K562 (cell line): ENCODE measurements around the gene SCYL1. TPM values are rescaled to one million over a fixed set of nuclear protein-coding genes. Genes with fewer than 3 reads are reported as not detected.

ENCODE experiments used
- CBFA2T2 ChIP-seq: fragments of 450-650 bp; conservative IDR thresholded peaks from 2 replicates; pipeline ENCODE4 v1.6.1; 2017; ENCODE audit warnings: mild to moderate bottlenecking
- KLF13 ChIP-seq: fragments of 450-650 bp; IDR thresholded peaks from 2 replicates; pipeline ENCODE4 v1.6.1; 2016; ENCODE audit warnings: missing genetic modification characterization, low read depth, mild to moderate bottlenecking, missing compliant biosample characterization, moderate library complexity, borderline replicate concordance
- MAFK ChIP-seq: IDR thresholded peaks from 2 replicates; pipeline ENCODE4 v1.6.1; 2011; ENCODE audit warnings: low read length, improper control_type of control experiment
- MCM2 ChIP-seq: fragments of 450-650 bp; IDR thresholded peaks from 2 replicates; pipeline ENCODE4 v1.6.1; 2017; ENCODE audit warnings: low read depth, mild to moderate bottlenecking
- NCOA6 ChIP-seq: fragments of 450-650 bp; IDR thresholded peaks from 2 replicates; pipeline ENCODE4 v1.6.1; 2017; ENCODE audit warnings: mild to moderate bottlenecking
- RBM25 ChIP-seq: fragments of 200-400 bp; formaldehyde crosslinking; IDR thresholded peaks from 2 replicates; pipeline ENCODE4 v1.6.1; 2018; ENCODE audit warnings: low read length, low read depth, moderate library complexity; ENCODE audit not compliant: severe bottlenecking
- TBL1XR1 ChIP-seq, 2 experiments: IDR thresholded peaks; 2 replicates each; pipeline ENCODE4 v1.6.1; 2012; ENCODE audit warnings: improper control_type of control experiment in 2 of 2, low read length in 2 of 2, mild to moderate bottlenecking in 1 of 2
- TCF3 ChIP-seq: sonication (generic); formaldehyde crosslinking; IDR thresholded peaks from 2 replicates; pipeline ENCODE4 v1.4.0; 2020; ENCODE audit warnings: mild to moderate bottlenecking, missing genetic modification reagents
- ZNF23 ChIP-seq: fragments of 250-450 bp; sonication (Bioruptor Pico); IDR thresholded peaks from 2 replicates; pipeline ENCODE4 v1.4.0; 2020; ENCODE audit warnings: mild to moderate bottlenecking
- ZNF263 ChIP-seq: sonication (generic); formaldehyde crosslinking; IDR thresholded peaks from 2 replicates; pipeline ENCODE4 v1.8.0; 2022; ENCODE audit warnings: mild to moderate bottlenecking, missing genetic modification reagents, borderline replicate concordance
- ZNF766 ChIP-seq: fragments of 200-800 bp; sonication (Bioruptor generic); conservative IDR thresholded peaks from 2 replicates; pipeline ENCODE4 v1.6.1; 2016; ENCODE audit warnings: missing genetic modification characterization, missing compliant biosample characterization
- polyA plus RNA-seq, 8 experiments: library from polyadenylated mRNA; depleted of rRNA in 4 of 8; stranded (reverse) in 5 of 8; unstranded in 3 of 8; fragments of >200 nt; fragmentation: Nextera tagmentation in 2 of 8; fragmentation: Illumina TruSeq in 1 of 8; extraction: Ambion mirVana in 2 of 8; extraction: Trizol in 1 of 8; gene quantifications; 2 replicates each; pipeline versions ENCODE4 v1.2.1 to v1.2.3, GENCODE V29; 2011 to 2014; ENCODE audit warnings: inconsistent platforms in 1 of 8, missing spikeins in 1 of 8
- total RNA-seq, 7 experiments: library from RNA; depleted of rRNA in 6 of 7; stranded (reverse); fragments of >200 nt in 6 of 7; fragmentation: Illumina TruSeq in 2 of 7; extraction: Trizol in 2 of 7; gene quantifications; 2 replicates each; pipeline versions ENCODE4 v1.2.1 to v1.2.3, GENCODE V29; 2011 to 2021; ENCODE audit warnings: low replicate concordance in 1 of 7
- TF ChIP-seq, protein P1 (sequence below): fragments of 250-450 bp; sonication (Bioruptor Pico); IDR thresholded peaks from 2 replicates; pipeline ENCODE4 v1.8.0; 2021; ENCODE audit warnings: borderline replicate concordance, mild to moderate bottlenecking, moderate library complexity; ENCODE audit not compliant: poor library complexity, severe bottlenecking
- TF ChIP-seq, protein P2 (sequence below): fragments of 450-650 bp; formaldehyde crosslinking; IDR thresholded peaks from 2 replicates; pipeline ENCODE4 v1.4.0; 2020; ENCODE audit warnings: mild to moderate bottlenecking, moderate library complexity
- TF ChIP-seq, protein P3 (sequence below): sonication (generic); formaldehyde crosslinking; IDR thresholded peaks from 2 replicates; pipeline ENCODE4 v1.5.0; 2020; ENCODE audit warnings: missing genetic modification reagents
- TF ChIP-seq, protein P4 (sequence below): fragments of 250-450 bp; sonication (Bioruptor Pico); IDR thresholded peaks from 2 replicates; pipeline ENCODE4 v1.4.0; 2020
- TF ChIP-seq, protein P5 (sequence below), 2 experiments: fragments of 450-650 bp in 1 of 2; sonication (generic) in 1 of 2; formaldehyde crosslinking; conservative IDR thresholded peaks; 2 replicates each; pipeline versions ENCODE4 v1.4.0 to v1.8.1; 2020 to 2022; ENCODE audit warnings: mild to moderate bottlenecking in 1 of 2, missing genetic modification reagents in 1 of 2

Gene SCYL1
- total and polyA plus RNA-seq, 9 of the 15 experiments (the other 6 are each of a cell fraction or from before 2014, with no cell fraction given) = 1.9 to 145 (median 57.6) TPM

DNA sequence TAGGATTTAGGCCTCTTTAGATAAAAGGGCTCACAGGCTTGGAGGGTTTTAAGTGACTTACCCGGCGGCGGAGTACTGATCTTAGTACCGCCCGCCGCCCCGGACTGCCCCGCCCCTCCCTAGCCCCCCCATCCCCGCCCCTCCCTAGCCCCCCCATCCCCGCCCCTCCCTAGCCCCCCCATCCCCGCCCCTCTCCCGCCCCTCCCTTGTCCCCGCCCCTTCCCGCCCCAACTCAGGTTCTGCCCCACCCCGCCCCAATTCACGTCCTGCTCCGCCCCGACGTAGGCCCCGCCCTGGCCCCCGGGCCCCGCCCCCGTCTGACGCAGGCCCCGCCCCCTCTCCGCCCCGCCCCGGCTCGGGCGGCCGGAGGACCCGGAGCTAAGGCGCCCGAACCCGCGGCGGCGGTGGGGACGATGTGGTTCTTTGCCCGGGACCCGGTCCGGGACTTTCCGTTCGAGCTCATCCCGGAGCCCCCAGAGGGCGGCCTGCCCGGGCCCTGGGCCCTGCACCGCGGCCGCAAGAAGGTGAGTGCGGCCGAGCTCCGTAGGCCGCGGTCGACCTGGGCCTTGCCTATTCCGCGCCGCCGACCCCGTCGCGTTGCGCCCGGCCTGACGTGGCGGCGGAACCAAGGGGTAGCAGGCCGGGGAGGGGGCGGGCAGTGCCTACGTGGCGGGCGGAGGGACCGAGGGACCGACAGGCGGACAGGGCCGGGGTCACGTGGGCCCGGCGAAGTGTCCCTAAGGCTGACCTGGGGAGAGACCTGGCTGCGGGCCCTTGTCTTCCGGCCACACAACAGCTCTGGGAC, at the start of gene SCYL1 (continued):
- TF ChIP-seq NCOA6 = no peak
- TF ChIP-seq, protein P1, sequence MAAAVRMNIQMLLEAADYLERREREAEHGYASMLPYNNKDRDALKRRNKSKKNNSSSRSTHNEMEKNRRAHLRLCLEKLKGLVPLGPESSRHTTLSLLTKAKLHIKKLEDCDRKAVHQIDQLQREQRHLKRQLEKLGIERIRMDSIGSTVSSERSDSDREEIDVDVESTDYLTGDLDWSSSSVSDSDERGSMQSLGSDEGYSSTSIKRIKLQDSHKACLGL (CRISPR knock-in tag) = no peak
- no peak for TF ChIP-seq ZNF23 (CRISPR knock-in tag)
- TF ChIP-seq TBL1XR1 (IDR thresholded peaks at IDR 0.05; ENCODE audit: low read length in 2 of 2) = no peak
- TF ChIP-seq MAFK = no peak
- 0 out of 2 replicates have a peak, but pooled peaks have one; percentile 20 for TF ChIP-seq KLF13 (tag)
- TF ChIP-seq CBFA2T2 = peak; percentile 46; the same call in 1 of the 2 replicates
- TF ChIP-seq, protein P2, sequence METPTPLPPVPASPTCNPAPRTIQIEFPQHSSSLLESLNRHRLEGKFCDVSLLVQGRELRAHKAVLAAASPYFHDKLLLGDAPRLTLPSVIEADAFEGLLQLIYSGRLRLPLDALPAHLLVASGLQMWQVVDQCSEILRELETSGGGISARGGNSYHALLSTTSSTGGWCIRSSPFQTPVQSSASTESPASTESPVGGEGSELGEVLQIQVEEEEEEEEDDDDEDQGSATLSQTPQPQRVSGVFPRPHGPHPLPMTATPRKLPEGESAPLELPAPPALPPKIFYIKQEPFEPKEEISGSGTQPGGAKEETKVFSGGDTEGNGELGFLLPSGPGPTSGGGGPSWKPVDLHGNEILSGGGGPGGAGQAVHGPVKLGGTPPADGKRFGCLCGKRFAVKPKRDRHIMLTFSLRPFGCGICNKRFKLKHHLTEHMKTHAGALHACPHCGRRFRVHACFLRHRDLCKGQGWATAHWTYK = peak; percentile 41; the same call in 1 of the 2 replicates
- TF ChIP-seq ZNF263 (CRISPR knock-in tag) = no peak
- no peak for TF ChIP-seq RBM25
- no peak for TF ChIP-seq TCF3
- TF ChIP-seq ZNF766 (CRISPR knock-in tag) = no peak
- TF ChIP-seq, protein P3, sequence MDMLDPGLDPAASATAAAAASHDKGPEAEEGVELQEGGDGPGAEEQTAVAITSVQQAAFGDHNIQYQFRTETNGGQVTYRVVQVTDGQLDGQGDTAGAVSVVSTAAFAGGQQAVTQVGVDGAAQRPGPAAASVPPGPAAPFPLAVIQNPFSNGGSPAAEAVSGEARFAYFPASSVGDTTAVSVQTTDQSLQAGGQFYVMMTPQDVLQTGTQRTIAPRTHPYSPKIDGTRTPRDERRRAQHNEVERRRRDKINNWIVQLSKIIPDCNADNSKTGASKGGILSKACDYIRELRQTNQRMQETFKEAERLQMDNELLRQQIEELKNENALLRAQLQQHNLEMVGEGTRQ = peak; percentile 93
- TF ChIP-seq, protein P4, sequence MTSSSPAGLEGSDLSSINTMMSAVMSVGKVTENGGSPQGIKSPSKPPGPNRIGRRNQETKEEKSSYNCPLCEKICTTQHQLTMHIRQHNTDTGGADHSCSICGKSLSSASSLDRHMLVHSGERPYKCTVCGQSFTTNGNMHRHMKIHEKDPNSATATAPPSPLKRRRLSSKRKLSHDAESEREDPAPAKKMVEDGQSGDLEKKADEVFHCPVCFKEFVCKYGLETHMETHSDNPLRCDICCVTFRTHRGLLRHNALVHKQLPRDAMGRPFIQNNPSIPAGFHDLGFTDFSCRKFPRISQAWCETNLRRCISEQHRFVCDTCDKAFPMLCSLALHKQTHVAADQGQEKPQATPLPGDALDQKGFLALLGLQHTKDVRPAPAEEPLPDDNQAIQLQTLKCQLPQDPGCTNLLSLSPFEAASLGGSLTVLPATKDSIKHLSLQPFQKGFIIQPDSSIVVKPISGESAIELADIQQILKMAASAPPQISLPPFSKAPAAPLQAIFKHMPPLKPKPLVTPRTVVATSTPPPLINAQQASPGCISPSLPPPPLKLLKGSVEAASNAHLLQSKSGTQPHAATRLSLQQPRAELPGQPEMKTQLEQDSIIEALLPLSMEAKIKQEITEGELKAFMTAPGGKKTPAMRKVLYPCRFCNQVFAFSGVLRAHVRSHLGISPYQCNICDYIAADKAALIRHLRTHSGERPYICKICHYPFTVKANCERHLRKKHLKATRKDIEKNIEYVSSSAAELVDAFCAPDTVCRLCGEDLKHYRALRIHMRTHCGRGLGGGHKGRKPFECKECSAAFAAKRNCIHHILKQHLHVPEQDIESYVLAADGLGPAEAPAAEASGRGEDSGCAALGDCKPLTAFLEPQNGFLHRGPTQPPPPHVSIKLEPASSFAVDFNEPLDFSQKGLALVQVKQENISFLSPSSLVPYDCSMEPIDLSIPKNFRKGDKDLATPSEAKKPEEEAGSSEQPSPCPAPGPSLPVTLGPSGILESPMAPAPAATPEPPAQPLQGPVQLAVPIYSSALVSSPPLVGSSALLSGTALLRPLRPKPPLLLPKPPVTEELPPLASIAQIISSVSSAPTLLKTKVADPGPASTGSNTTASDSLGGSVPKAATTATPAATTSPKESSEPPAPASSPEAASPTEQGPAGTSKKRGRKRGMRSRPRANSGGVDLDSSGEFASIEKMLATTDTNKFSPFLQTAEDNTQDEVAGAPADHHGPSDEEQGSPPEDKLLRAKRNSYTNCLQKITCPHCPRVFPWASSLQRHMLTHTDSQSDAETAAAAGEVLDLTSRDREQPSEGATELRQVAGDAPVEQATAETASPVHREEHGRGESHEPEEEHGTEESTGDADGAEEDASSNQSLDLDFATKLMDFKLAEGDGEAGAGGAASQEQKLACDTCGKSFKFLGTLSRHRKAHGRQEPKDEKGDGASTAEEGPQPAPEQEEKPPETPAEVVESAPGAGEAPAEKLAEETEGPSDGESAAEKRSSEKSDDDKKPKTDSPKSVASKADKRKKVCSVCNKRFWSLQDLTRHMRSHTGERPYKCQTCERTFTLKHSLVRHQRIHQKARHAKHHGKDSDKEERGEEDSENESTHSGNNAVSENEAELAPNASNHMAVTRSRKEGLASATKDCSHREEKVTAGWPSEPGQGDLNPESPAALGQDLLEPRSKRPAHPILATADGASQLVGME (CRISPR knock-in tag) = no peak
- TF ChIP-seq MCM2 = no peak
- TF ChIP-seq, protein P5, sequence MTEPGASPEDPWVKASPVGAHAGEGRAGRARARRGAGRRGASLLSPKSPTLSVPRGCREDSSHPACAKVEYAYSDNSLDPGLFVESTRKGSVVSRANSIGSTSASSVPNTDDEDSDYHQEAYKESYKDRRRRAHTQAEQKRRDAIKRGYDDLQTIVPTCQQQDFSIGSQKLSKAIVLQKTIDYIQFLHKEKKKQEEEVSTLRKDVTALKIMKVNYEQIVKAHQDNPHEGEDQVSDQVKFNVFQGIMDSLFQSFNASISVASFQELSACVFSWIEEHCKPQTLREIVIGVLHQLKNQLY (CRISPR knock-in tag; conservative IDR thresholded peaks at IDR 0.05) = no peak
